GM12865 (cell line): ENCODE results near the gene HYDIN.
A peak's percentile ranks its signal among the peaks of the same experiment; 100 is the strongest.

Experiments
- DNase-seq: peaks from one replicate; pipeline ENCODE4 v3.0.0; 2010; ENCODE audit warnings: low read depth
- H3K4me3 ChIP-seq: 2 replicates; pipeline ENCODE4 v1.5.1; 2011; ENCODE audit warnings: mild to moderate bottlenecking, low read depth, low read length, control low read depth
- CTCF ChIP-seq: IDR thresholded peaks from 2 replicates; pipeline ENCODE4 v1.5.1; 2011; ENCODE audit warnings: low read length, control low read depth, low read depth, inconsistent platforms; ENCODE audit not compliant: insufficient read depth; ENCODE audit errors: missing control alignments

Gene HYDIN

GRCh38 chr16:70800311-70800710 is 430.2 kb downstream of the HYDIN start:
- peak overlapping the region; percentile 85 for H3K4me3 ChIP-seq
- TF ChIP-seq CTCF = no peak
- peak; percentile 25 for DNase-seq

- TF ChIP-seq CTCF = no peak
- no peak overlapping the region for H3K4me3 ChIP-seq
- DNase-seq = no peak
Measured at GRCh38 chr16:70796301-70796700, 434.2 kb downstream of the HYDIN start.

- no peak for TF ChIP-seq CTCF
- no peak overlapping the region for H3K4me3 ChIP-seq
- no peak for DNase-seq
Measured at GRCh38 chr16:70795296-70795912, 435.1 kb downstream of the HYDIN start.

GRCh38 chr16:70793851-70794502 is 436.5 kb downstream of the HYDIN start:
- DNase-seq = peak; percentile 51
- H3K4me3 ChIP-seq = peak overlapping the region; percentile 44
- TF ChIP-seq CTCF = no peak

- TF ChIP-seq CTCF = no peak
- H3K4me3 ChIP-seq = no peak overlapping the region
- DNase-seq = no peak
Measured at GRCh38 chr16:70790815-70791214, 439.7 kb downstream of the HYDIN start.

GRCh38 chr16:70789595-70790447 is 440.7 kb downstream of the HYDIN start:
- no peak overlapping the region for H3K4me3 ChIP-seq
- no peak for DNase-seq
- TF ChIP-seq CTCF = no peak
